Tibial nerve (tissue), 4 donors: ENCODE results near the gene PER1. TPM values are rescaled to one million over a fixed set of nuclear protein-coding genes. Genes with fewer than 3 reads are reported as not detected.
"Not testable (repeated sequence)": the region's sequence is repeated elsewhere in the genome, so short reads cannot be mapped to it uniquely, and the experiment has no call there.

ENCODE experiments used
- DNase-seq, 2 donors: peaks; one replicate each; pipeline ENCODE4 v3.0.0-alpha.2; 2019; ENCODE audit warnings: low spot score in 2 of 2
- H3K27ac ChIP-seq, 4 donors: fragments of 200-600 bp; sonication (generic) in 3 of 4; one replicate each; pipeline ENCODE4 v1.5.1; 2017 to 2019; ENCODE audit warnings: mild to moderate bottlenecking in 1 of 4
- H3K27me3 ChIP-seq, 2 donors: fragments of 200-600 bp; sonication (generic) in 1 of 2; one replicate each; pipeline versions ENCODE4 v1.5.1 to v1.6.0; 2017 to 2019
- H3K36me3 ChIP-seq, 3 donors: fragments of 200-600 bp; sonication (generic); one replicate each; pipeline ENCODE4 v1.5.1; 2018 to 2019
- H3K4me1 ChIP-seq, 4 donors: fragments of 200-600 bp; sonication (generic) in 3 of 4; one replicate each; pipeline ENCODE4 v1.5.1; 2017 to 2019
- H3K4me3 ChIP-seq, 4 donors: fragments of 200-600 bp; sonication (generic) in 3 of 4; one replicate each; pipeline ENCODE4 v1.5.1; 2017 to 2019; ENCODE audit warnings: mild to moderate bottlenecking in 1 of 4, moderate library complexity in 1 of 4
- H3K9me3 ChIP-seq, 4 donors: fragments of 200-600 bp; sonication (generic) in 3 of 4; one replicate each; pipeline ENCODE4 v1.5.1; 2017 to 2019
- EP300 ChIP-seq, 2 donors: sonication (generic); formaldehyde crosslinking; IDR thresholded peaks; one replicate each; pipeline ENCODE4 v1.6.1; 2017; ENCODE audit warnings: antibody characterized with exemption in 2 of 2, mild to moderate bottlenecking in 1 of 2
- POLR2A ChIP-seq, 2 donors: fragments of 450-650 bp; IDR thresholded peaks; one replicate each; pipeline ENCODE4 v1.6.1; 2017; ENCODE audit warnings: antibody characterized with exemption in 2 of 2, mild to moderate bottlenecking in 2 of 2, moderate library complexity in 2 of 2
- WGBS, 2 donors: methylation state at CpG; one replicate each; pipeline ENCODE4 v1.1.5; 2018; 5-methylcytosine and 5-hydroxymethylcytosine counted together
- total RNA-seq, 4 donors: library from RNA; depleted of rRNA; stranded (reverse); fragments of >200 nt; gene quantifications; one replicate each; pipeline ENCODE4 v1.1.0, GENCODE V29; 2016
- TF ChIP-seq, protein P1 (sequence below), 5 experiments: fragments of 200-600 bp in 3 of 5; fragments of 450-650 bp in 2 of 5; sonication (generic) in 3 of 5; IDR thresholded peaks; one replicate each; pipeline ENCODE4 v1.5.1; 2016 to 2019; ENCODE audit warnings: antibody characterized with exemption in 5 of 5, mild to moderate bottlenecking in 3 of 5, moderate library complexity in 2 of 5

Gene PER1
- total RNA-seq, 4 donors from 2014 or later = 157 to 328 (median 204) TPM

GRCh38 chr17:8175795-8176196 is 23.6 kb upstream of the PER1 start:
- H3K4me3 ChIP-seq = peak overlapping the region; percentile 60 to 67 (median 64)
- H3K4me1 ChIP-seq = peaks cover 0 to 44% (median 22%) of the 10 kb centered on the region in 4 donors
- H3K27ac ChIP-seq = peak overlapping the region; percentile 77 to 98 (median 90)
- no peaks in the 10 kb centered on the region for H3K27me3 ChIP-seq
- no peaks in the 10 kb centered on the region for H3K36me3 ChIP-seq
- no peak for DNase-seq
- H3K9me3 ChIP-seq = no peaks in the 10 kb centered on the region
- TF ChIP-seq, protein P1, sequence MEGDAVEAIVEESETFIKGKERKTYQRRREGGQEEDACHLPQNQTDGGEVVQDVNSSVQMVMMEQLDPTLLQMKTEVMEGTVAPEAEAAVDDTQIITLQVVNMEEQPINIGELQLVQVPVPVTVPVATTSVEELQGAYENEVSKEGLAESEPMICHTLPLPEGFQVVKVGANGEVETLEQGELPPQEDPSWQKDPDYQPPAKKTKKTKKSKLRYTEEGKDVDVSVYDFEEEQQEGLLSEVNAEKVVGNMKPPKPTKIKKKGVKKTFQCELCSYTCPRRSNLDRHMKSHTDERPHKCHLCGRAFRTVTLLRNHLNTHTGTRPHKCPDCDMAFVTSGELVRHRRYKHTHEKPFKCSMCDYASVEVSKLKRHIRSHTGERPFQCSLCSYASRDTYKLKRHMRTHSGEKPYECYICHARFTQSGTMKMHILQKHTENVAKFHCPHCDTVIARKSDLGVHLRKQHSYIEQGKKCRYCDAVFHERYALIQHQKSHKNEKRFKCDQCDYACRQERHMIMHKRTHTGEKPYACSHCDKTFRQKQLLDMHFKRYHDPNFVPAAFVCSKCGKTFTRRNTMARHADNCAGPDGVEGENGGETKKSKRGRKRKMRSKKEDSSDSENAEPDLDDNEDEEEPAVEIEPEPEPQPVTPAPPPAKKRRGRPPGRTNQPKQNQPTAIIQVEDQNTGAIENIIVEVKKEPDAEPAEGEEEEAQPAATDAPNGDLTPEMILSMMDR (IDR thresholded peaks at IDR 0.05) = no peak
- TF ChIP-seq EP300 (IDR thresholded peaks at IDR 0.05) (no peak), POLR2A (IDR thresholded peaks at IDR 0.05) (no peak)
- WGBS, 2 donors = 5 to 9% methylated on average over 11 of the region's 11 CpGs

DNA sequence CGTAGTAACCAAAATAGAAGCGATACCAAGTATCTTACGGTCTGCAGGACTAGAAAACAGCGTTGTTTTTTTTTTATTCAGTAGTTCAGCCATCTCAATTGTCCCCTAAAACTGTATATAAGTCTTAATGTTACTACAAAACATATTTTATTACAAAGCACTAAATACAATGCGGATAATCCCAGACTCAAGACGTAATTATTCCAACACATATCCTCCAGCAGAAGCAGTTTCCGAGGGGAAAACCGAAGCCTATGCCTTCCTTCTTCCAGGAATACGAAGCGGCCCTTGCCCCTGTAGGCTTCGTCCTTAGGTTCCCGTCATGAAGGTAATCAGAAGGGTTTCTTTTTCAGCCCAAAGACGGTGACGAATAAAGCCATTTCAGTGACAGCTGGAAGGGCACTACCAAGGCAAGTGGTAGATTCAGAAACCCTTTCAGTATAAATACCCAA is 21.7 kb upstream of the PER1 start:
- Histone ChIP-seq H3K36me3 (no peaks in the 10 kb centered on the region), H3K4me3 (peak overlapping the region; percentile 11 to 52 (median 32)), H3K9me3 (no peaks in the 10 kb centered on the region), H3K4me1 (peaks cover 0 to 44% (median 22%) of the 10 kb centered on the region in 4 donors), H3K27ac (peak overlapping the region; percentile 69 to 98 (median 93)), H3K27me3 (no peaks in the 10 kb centered on the region)
- WGBS, 2 donors = 3 to 4% methylated on average over 14 of the region's 14 CpGs
- TF ChIP-seq EP300 (IDR thresholded peaks at IDR 0.05) (no peak), POLR2A (IDR thresholded peaks at IDR 0.05) (no peak)
- TF ChIP-seq, protein P1 (IDR thresholded peaks at IDR 0.05) = no peak
- no peak for DNase-seq

DNA sequence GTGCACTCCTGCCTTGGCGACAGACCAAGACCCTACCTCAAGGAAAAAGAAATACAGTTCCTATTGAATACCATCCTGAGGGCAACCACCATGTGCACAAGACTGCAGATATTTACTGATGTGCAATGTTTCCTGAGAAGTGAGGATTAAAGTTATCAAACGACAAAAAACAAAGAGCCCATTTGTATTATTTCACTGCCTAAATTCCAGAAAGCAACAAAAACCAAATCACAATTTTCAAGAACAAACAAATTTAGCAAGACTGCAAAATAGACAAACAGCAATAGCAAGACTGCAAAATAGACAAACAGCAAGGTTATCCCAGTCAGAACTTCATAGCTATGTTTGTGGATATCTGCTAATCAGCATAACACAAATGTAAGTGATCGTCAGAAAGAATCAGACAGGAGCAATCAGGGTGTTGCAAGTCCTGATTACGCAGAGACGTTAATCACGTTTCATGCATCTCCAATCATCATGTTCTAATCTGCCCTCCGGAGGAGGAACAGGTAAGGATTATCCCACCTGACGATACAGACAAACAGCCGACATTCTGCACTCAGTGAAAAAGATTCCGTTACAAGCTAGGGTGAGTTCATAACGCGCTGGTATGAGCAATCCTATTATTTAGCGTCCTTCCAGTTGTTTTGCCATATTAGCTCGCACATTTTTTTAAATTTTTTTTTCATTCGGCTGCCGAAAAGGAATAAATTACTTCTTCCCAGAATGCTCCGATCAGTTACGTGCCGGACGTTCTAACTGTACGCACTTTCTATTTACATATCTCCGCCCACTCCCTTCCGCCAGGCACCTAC is 21.1 kb upstream of the PER1 start:
- peak overlapping the region; percentile 69 to 98 (median 93) for H3K27ac ChIP-seq
- no peaks in the 10 kb centered on the region for H3K27me3 ChIP-seq
- H3K36me3 ChIP-seq = no peaks in the 10 kb centered on the region
- peak overlapping the region; percentile 11 to 52 (median 32) for H3K4me3 ChIP-seq
- TF ChIP-seq POLR2A (IDR thresholded peaks at IDR 0.05) (peak; percentile 98 to 100), EP300 (IDR thresholded peaks at IDR 0.05) (peak; percentile 95 to 100)
- TF ChIP-seq, protein P1 (IDR thresholded peaks at IDR 0.05) = peak in 1 of 5 experiments; percentile 35
- peaks cover 0 to 44% (median 22%) of the 10 kb centered on the region in 4 donors for H3K4me1 ChIP-seq
- WGBS, 2 donors = 1% methylated on average over 23 of the region's 23 CpGs
- no peaks in the 10 kb centered on the region for H3K9me3 ChIP-seq
- peak; percentile 63 to 81 for DNase-seq

DNA sequence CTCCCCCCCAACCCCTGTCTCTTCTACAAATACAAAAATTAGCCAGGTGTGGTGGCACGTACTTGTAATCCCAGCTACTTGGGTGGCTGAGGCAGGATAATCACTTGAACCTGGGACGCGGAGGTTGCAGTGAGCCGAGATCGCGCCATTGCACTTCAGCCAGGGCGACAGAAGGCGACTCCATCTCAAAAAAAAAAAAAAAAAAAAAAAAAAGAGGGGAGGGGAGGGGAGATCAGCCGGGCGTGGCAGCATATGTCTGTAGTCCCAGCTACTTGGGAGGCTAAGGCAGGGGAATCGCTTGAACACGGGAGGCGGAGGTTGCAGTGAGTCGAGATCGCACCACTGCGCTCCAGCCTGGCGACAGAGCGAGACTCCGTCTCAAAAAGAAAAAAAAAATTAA is 18.0 kb upstream of the PER1 start:
- DNase-seq, H3K27me3 ChIP-seq, H3K9me3 ChIP-seq, H3K36me3 ChIP-seq, H3K4me3 ChIP-seq, H3K27ac ChIP-seq: not testable (repeated sequence)
- WGBS, 2 donors = 92% methylated on average over 19 of the region's 19 CpGs
- peaks cover 0 to 27% (median 11%) of the 10 kb centered on the region in 4 donors for H3K4me1 ChIP-seq

DNA sequence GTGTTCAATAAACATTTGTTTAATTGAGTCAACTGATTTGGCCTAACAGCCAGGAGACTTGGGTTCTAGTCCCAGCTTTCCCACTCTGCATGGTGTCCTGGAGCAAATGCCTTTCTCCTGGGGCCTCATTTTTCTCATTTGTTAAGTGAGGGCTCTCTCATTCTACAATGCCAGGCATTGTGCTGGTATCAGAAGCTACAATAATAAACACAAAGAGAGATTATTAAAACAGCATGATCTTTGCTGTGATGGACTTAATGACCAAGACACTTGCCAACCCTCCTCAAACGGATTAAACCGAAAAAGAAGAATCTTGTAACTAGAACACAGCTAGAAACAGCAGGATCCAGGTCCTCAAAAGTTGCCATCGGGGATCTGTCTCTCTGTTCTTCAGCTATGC is 15.3 kb upstream of the PER1 start:
- 36 to 49% methylated on average over 3 of the region's 3 CpGs for WGBS, 2 donors
- no peak for DNase-seq
- H3K36me3 ChIP-seq = no peaks in the 10 kb centered on the region
- peak overlapping the region in 3 of 4 donors; percentile 13 to 57 (median 56) for H3K27ac ChIP-seq
- peaks cover 0 to 24% (median 16%) of the 10 kb centered on the region in 4 donors for H3K4me1 ChIP-seq
- H3K9me3 ChIP-seq = no peaks in the 10 kb centered on the region
- no peak for TF ChIP-seq EP300 (IDR thresholded peaks at IDR 0.05)
- no peak for TF ChIP-seq POLR2A (IDR thresholded peaks at IDR 0.05)
- TF ChIP-seq, protein P1 (IDR thresholded peaks at IDR 0.05) = no peak
- H3K27me3 ChIP-seq = no peaks in the 10 kb centered on the region
- no peak overlapping the region for H3K4me3 ChIP-seq
